Measurements from ENCODE around the gene PDLIM4.

DNA sequence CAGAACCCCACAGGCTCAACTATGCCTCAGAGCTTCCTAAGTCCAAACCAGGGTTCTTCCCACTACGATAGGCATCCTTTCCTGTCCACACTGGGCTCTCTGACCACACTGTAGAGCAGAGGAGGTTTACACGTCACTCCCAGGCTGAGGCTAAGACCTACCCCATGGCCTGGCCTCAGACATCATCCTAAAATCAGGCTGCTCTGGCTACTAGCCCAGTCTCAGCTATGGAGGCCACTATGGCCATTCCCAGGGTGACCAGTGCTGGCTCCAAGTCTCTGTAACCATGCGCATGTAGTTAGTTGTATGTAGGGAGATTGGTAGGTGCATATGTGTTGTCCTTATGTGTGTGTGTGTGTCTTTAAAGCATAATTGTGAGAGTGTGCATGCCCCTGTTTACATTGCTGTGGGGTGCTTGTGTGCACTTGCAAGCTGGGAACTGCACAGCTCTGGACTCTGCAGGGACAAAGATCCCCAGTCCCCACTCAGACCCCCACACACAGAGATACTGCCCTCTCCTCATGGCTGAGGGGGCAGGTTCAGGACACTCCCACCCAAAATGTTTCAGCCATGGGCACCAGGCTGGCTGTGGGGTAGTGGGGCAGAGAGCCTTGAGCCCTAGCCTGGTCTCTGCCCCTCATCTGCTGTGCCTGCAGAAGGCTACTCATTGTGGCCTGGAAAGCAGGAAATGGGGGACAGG, 12.3 kb downstream of the PDLIM4 start:
- no peak for TF ChIP-seq POLR2A (IDR thresholded peaks at IDR 0.05; ENCODE audit: low read depth, low read length)
- TF ChIP-seq POLR2AphosphoS5 (IDR thresholded peaks at IDR 0.05; ENCODE audit: low read depth, low read length) = no peak
- no peak for TF ChIP-seq TAF1 (IDR thresholded peaks at IDR 0.05; ENCODE audit: borderline replicate concordance, low read depth, low read length)

All from GM12892 (cell line).